AG09309 (cell line): ENCODE results near the gene PHF14.

Experiments
- DNase-seq: peaks from one replicate; pipeline ENCODE4 v3.0.0-alpha.2; 2010; ENCODE audit warnings: low read depth
- H3K4me3 ChIP-seq: 2 replicates; pipeline ENCODE4 v1.5.1; 2011; ENCODE audit warnings: mild to moderate bottlenecking, low read depth, low read length, moderate library complexity; ENCODE audit not compliant: control insufficient read depth
- TF ChIP-seq, protein P1 (sequence below): IDR thresholded peaks from 2 replicates; pipeline ENCODE4 v1.5.1; 2011; ENCODE audit warnings: mild to moderate bottlenecking, low read depth, low read length, inconsistent platforms; ENCODE audit not compliant: insufficient read depth, control insufficient read depth; ENCODE audit errors: missing control alignments

PHF14 gene

DNA sequence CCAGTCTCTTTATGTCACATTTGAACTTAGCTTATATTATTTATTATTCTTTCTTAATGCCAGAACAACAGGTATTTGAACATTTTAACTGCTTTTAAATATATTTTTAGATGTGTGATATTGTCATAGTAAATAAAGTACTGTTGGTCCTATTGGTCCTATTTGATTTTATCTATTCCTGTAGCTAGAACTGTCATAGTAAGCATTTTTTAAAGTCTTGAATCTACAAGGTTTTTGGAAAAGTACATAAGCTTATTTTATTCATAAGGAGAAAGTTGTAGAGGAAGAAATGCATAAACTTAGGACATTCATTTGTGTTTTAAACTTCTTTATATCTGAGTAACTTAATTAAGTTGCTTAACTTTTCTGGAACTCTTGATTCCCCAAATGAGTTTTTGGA is 136.0 kb downstream of the PHF14 start:
- no peak for DNase-seq
- TF ChIP-seq, protein P1, sequence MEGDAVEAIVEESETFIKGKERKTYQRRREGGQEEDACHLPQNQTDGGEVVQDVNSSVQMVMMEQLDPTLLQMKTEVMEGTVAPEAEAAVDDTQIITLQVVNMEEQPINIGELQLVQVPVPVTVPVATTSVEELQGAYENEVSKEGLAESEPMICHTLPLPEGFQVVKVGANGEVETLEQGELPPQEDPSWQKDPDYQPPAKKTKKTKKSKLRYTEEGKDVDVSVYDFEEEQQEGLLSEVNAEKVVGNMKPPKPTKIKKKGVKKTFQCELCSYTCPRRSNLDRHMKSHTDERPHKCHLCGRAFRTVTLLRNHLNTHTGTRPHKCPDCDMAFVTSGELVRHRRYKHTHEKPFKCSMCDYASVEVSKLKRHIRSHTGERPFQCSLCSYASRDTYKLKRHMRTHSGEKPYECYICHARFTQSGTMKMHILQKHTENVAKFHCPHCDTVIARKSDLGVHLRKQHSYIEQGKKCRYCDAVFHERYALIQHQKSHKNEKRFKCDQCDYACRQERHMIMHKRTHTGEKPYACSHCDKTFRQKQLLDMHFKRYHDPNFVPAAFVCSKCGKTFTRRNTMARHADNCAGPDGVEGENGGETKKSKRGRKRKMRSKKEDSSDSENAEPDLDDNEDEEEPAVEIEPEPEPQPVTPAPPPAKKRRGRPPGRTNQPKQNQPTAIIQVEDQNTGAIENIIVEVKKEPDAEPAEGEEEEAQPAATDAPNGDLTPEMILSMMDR = no peak
- H3K4me3 ChIP-seq = no peak overlapping the region

DNA sequence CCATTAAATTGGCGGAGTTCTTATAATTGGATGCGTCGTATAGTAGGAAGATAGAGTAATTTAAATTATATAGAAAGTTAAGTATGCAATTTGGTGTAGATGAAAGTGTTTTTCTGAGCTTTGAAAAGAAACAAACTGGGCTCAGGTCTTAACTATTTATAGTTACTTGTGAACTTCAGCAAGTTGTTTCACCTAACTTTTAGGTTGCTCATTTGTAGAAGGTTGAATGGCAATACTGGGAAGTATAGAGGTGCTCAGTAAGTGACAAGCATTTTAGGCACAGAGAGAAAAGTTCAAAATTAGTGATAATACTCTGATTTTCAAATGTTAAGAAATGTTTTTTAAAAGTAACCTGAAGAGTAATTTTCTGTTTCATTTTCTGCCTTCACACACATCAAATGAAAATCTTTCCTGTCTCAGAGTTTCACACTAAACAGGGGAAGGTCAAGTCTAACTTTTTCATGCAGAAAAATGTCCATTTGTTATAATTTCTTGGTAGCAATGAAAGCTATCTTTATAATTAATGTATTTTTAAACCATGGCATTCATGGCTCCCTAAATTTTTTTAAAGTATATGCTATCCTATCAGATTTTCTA is 146.5 kb downstream of the PHF14 start:
- no peak for DNase-seq
- TF ChIP-seq, protein P1 = no peak
- H3K4me3 ChIP-seq = no peak overlapping the region

DNA sequence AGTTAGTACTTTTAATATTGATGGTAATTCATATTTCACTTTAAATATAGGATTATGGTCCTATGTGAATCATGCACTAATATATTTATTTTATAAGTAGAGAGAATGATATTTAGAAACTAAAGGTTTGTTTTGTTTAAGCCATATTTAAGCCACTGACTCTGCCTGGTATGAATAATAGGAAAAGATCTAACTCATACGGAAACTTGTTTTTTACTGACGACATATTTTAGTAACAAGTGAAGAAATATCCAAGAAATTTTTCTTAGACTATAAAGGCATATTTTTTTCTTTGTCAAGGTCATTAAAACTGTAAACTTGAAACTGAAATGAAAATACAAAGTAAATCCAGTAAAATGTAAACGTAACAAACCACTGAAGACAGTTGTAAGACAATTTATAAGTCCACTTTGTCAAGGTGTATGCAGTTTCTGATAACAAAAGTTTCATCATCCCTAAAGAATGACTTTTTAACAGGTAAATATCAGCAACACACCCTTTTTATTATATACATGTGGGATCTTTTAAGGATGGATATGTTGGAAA is 147.1 kb downstream of the PHF14 start:
- DNase-seq = no peak
- TF ChIP-seq, protein P1 = no peak
- H3K4me3 ChIP-seq = no peak overlapping the region

DNA sequence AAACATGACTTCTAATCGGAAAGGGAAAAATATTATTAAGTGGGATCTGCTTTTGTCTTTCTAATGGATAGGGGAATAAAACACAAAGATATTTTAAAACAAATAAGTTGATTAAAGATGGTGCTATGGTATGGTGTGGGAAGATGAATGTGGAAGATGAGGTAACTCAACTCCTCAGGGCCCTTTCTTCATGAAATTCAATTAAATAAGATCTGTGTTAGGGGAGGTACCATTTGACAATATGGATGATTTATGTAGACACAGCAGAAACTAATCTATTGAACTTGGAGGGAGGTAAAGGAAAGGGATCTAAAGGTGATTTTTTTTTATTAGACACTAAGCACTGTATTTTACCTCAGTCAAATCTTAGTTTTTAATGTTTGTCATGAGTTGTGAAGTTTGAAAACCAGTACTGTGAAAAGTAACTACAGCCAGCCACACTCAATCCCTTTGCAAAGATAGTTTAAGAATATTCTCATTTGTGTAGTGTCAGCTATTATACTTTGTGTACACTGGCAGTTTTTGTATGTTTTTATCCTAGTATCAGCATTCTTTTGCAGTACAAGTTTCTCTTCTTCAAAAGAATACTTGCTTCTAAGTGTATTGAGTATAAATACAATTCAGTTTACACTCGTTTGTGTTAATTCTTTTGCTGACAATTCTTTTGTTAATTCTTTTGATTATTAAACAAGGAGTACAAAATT is 151.3 kb downstream of the PHF14 start:
- no peak for DNase-seq
- H3K4me3 ChIP-seq = no peak overlapping the region
- TF ChIP-seq, protein P1 = no peak

DNA sequence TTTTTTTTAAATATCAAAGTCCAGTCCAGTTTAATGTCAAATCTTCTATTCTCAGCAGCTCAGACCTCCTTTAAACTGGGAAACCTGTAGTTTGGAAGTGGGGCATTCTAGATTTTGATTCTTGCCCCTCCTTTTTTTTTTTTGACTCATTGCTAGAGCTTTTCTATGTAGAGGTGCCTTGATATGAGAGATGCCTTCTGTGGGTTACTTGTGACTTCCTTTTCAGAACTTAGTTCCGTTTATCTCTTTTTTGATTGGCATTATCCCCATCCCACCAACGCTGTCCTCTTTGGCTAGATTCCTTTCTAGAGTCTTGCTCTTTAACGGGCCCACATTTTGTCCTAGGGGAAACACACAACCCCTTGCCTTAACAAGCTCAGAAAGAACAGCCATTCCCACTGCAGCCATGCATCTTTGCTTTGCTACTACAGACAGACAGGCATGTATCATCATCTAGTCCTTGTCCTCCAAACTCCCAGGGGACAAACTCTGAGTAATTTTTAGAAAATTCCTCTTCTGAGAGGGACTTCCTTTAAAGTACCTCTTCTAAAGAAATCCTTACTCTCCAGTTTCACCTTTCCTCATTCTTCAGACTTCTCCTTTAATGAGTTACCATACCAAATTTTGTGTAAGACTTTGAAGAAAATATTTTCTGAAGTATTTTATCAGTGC is 153.6 kb downstream of the PHF14 start:
- H3K4me3 ChIP-seq = no peak overlapping the region
- DNase-seq = no peak

DNA sequence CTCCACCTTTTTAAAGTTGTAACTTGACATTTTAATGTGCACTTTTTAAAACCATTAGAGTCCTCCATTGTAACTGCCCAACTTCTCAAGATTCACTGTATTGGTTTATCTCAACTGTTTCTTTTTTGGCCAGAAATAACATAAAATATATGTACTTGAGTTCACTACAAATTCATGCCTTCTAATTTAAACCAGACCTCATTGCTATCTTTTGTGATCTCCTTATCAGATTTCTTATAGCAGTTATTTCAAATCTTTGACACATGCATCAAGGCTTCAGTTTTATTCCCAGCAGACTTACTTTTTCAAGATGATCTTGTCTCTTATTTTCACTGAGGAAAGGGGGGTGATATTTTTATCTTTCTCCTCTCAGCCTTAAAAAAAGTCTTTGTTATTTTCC is 154.3 kb downstream of the PHF14 start:
- no peak for DNase-seq
- H3K4me3 ChIP-seq = no peak overlapping the region
- TF ChIP-seq, protein P1 = no peak

More for the DNA sequence above, 153.6 kb downstream of the PHF14 start:
- TF ChIP-seq, protein P1 = no peak
